HEK293 (cell line): ENCODE results near the gene ADAMTS19.

Experiments
- HOXA7 ChIP-seq: sonication (generic); formaldehyde crosslinking; IDR thresholded peaks from 2 replicates; pipeline ENCODE4 v1.8.1; 2022; ENCODE audit warnings: missing genetic modification reagents, borderline replicate concordance
- SP2 ChIP-seq: fragments of 450-650 bp; formaldehyde crosslinking; IDR thresholded peaks from 2 replicates; pipeline ENCODE4 v1.5.1; 2016; ENCODE audit warnings: missing biosample characterization, missing genetic modification characterization
- YY2 ChIP-seq: fragments of 450-650 bp; formaldehyde crosslinking; IDR thresholded peaks from 2 replicates; pipeline ENCODE4 v1.5.1; 2016; ENCODE audit warnings: missing biosample characterization, missing genetic modification characterization
- ZBTB21 ChIP-seq: fragments of 450-650 bp; formaldehyde crosslinking; IDR thresholded peaks from 2 replicates; pipeline ENCODE4 v1.5.1; 2017; ENCODE audit warnings: missing biosample characterization, missing genetic modification characterization
- ZEB2 ChIP-seq: fragments of 450-650 bp; formaldehyde crosslinking; IDR thresholded peaks from 2 replicates; pipeline ENCODE4 v1.5.1; 2016; ENCODE audit warnings: missing biosample characterization, missing genetic modification characterization
- ZFHX2 ChIP-seq: fragments of 450-650 bp; formaldehyde crosslinking; conservative IDR thresholded peaks from 2 replicates; pipeline ENCODE4 v1.5.1; 2016; ENCODE audit warnings: missing biosample characterization, missing genetic modification characterization
- ZNF112 ChIP-seq: fragments of 450-650 bp; formaldehyde crosslinking; IDR thresholded peaks from 2 replicates; pipeline ENCODE4 v1.5.0; 2017; ENCODE audit warnings: missing biosample characterization, missing genetic modification characterization
- ZNF155 ChIP-seq: fragments of 450-650 bp; formaldehyde crosslinking; IDR thresholded peaks from 2 replicates; pipeline ENCODE4 v1.5.1; 2016; ENCODE audit warnings: missing biosample characterization, missing genetic modification characterization
- ZNF169 ChIP-seq: fragments of 450-650 bp; formaldehyde crosslinking; IDR thresholded peaks from 2 replicates; pipeline ENCODE4 v1.5.1; 2016; ENCODE audit warnings: missing biosample characterization, missing genetic modification characterization
- ZNF174 ChIP-seq: fragments of 450-650 bp; formaldehyde crosslinking; IDR thresholded peaks from 2 replicates; pipeline ENCODE4 v1.5.0; 2017; ENCODE audit warnings: missing biosample characterization, mild to moderate bottlenecking, missing genetic modification characterization
- ZNF274 ChIP-seq, 2 experiments: fragments of 200-500 bp in 1 of 2; fragments of 450-650 bp in 1 of 2; sonication (Bioruptor generic) in 1 of 2; formaldehyde crosslinking in 1 of 2; IDR thresholded peaks; 2 replicates each; pipeline versions ENCODE4 v1.5.1 to v1.6.1; 2014 to 2016; ENCODE audit warnings: borderline replicate concordance in 1 of 2, inconsistent platforms in 1 of 2, low read length in 1 of 2, missing biosample characterization in 1 of 2, missing genetic modification characterization in 1 of 2
- ZNF350 ChIP-seq: fragments of 450-650 bp; formaldehyde crosslinking; IDR thresholded peaks from 2 replicates; pipeline ENCODE4 v1.5.0; 2017; ENCODE audit warnings: missing biosample characterization, mild to moderate bottlenecking, missing genetic modification characterization
- ZNF391 ChIP-seq: fragments of 450-650 bp; formaldehyde crosslinking; IDR thresholded peaks from 2 replicates; pipeline ENCODE4 v1.5.1; 2016; ENCODE audit warnings: low read depth, missing biosample characterization, missing genetic modification characterization, borderline replicate concordance
- ZNF555 ChIP-seq: fragments of 450-650 bp; formaldehyde crosslinking; conservative IDR thresholded peaks from 2 replicates; pipeline ENCODE4 v1.5.1; 2017; ENCODE audit warnings: missing biosample characterization, mild to moderate bottlenecking, missing genetic modification characterization, inconsistent platforms
- ZNF623 ChIP-seq: fragments of 450-650 bp; formaldehyde crosslinking; IDR thresholded peaks from 2 replicates; pipeline ENCODE4 v1.5.1; 2016; ENCODE audit warnings: missing biosample characterization, missing genetic modification characterization
- ZNF777 ChIP-seq: fragments of 450-650 bp; formaldehyde crosslinking; IDR thresholded peaks from 2 replicates; pipeline ENCODE4 v1.5.1; 2017; ENCODE audit warnings: missing biosample characterization, missing genetic modification characterization, borderline replicate concordance
- TF ChIP-seq, protein P1 (sequence below): fragments of 450-650 bp; IDR thresholded peaks from 2 replicates; pipeline ENCODE4 v1.5.1; 2018; ENCODE audit warnings: missing biosample characterization, mild to moderate bottlenecking, missing genetic modification characterization
- TF ChIP-seq, protein P2 (sequence below): fragments of 450-650 bp; formaldehyde crosslinking; IDR thresholded peaks from 2 replicates; pipeline ENCODE4 v1.5.1; 2016; ENCODE audit warnings: missing biosample characterization, missing genetic modification characterization
- TF ChIP-seq, protein P3 (sequence below): fragments of 450-650 bp; formaldehyde crosslinking; IDR thresholded peaks from 2 replicates; pipeline ENCODE4 v1.5.1; 2016; ENCODE audit warnings: missing biosample characterization, missing genetic modification characterization
- TF ChIP-seq, protein P4 (sequence below): fragments of 450-650 bp; formaldehyde crosslinking; IDR thresholded peaks from 2 replicates; pipeline ENCODE4 v1.5.1; 2017; ENCODE audit warnings: missing biosample characterization, missing genetic modification characterization
- TF ChIP-seq, protein P5 (sequence below): fragments of 450-650 bp; formaldehyde crosslinking; IDR thresholded peaks from 2 replicates; pipeline ENCODE4 v1.5.1; 2016; ENCODE audit warnings: missing biosample characterization, missing genetic modification characterization
- TF ChIP-seq, protein P6 (sequence below): fragments of 450-650 bp; formaldehyde crosslinking; IDR thresholded peaks from 2 replicates; pipeline ENCODE4 v1.5.1; 2016; ENCODE audit warnings: missing biosample characterization, missing genetic modification characterization
- TF ChIP-seq, protein P7 (sequence below): fragments of 450-650 bp; formaldehyde crosslinking; IDR thresholded peaks from 2 replicates; pipeline ENCODE4 v1.5.1; 2016; ENCODE audit warnings: missing biosample characterization, missing genetic modification characterization

ADAMTS19 gene

DNA sequence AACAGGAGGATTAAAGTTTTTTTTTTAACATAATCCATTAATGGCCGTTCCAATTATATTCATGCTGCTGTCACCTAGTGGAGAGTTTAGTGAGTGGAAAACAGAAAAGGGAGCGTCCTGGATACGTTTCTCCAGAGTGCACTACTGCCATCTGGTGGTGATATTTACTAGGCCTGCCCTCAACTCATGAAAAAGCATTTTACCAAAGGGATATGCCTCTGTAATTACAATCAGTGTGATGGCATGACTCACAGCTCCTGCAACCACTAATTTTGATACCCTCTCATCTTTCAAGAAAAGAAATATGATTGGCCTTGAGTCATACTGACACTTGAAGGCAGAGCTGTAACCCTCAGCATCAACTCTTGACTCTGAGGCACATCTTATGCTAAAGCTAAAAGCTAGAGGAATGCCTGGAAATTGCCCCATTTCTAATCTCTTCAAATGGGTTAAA lies 307.9 kb downstream of the ADAMTS19 start (continued):
- TF ChIP-seq, protein P1, sequence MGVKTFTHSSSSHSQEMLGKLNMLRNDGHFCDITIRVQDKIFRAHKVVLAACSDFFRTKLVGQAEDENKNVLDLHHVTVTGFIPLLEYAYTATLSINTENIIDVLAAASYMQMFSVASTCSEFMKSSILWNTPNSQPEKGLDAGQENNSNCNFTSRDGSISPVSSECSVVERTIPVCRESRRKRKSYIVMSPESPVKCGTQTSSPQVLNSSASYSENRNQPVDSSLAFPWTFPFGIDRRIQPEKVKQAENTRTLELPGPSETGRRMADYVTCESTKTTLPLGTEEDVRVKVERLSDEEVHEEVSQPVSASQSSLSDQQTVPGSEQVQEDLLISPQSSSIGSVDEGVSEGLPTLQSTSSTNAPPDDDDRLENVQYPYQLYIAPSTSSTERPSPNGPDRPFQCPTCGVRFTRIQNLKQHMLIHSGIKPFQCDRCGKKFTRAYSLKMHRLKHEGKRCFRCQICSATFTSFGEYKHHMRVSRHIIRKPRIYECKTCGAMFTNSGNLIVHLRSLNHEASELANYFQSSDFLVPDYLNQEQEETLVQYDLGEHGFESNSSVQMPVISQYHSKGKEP (tag by site-specific recombination), result no peak
- TF ChIP-seq ZFHX2 (tag by site-specific recombination), result no peak
- TF ChIP-seq ZBTB21 (tag by site-specific recombination), result 0 out of 2 replicates have a peak, but pooled peaks have one; percentile 22
- no peak for TF ChIP-seq ZNF777 (tag by site-specific recombination)
- TF ChIP-seq HOXA7 (CRISPR knock-in tag), result no peak
- TF ChIP-seq, protein P2, sequence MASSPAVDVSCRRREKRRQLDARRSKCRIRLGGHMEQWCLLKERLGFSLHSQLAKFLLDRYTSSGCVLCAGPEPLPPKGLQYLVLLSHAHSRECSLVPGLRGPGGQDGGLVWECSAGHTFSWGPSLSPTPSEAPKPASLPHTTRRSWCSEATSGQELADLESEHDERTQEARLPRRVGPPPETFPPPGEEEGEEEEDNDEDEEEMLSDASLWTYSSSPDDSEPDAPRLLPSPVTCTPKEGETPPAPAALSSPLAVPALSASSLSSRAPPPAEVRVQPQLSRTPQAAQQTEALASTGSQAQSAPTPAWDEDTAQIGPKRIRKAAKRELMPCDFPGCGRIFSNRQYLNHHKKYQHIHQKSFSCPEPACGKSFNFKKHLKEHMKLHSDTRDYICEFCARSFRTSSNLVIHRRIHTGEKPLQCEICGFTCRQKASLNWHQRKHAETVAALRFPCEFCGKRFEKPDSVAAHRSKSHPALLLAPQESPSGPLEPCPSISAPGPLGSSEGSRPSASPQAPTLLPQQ (tag by site-specific recombination), result peak; percentile 27; the same call in 1 of the 2 replicates
- peak; percentile 73 for TF ChIP-seq ZEB2
- no peak for TF ChIP-seq ZNF274 (IDR thresholded peaks at IDR 0.05; ENCODE audit: low read length)
- TF ChIP-seq ZNF274 (tag by site-specific recombination; IDR thresholded peaks at IDR 0.05; ENCODE audit: borderline replicate concordance), result no peak
- TF ChIP-seq, protein P3, sequence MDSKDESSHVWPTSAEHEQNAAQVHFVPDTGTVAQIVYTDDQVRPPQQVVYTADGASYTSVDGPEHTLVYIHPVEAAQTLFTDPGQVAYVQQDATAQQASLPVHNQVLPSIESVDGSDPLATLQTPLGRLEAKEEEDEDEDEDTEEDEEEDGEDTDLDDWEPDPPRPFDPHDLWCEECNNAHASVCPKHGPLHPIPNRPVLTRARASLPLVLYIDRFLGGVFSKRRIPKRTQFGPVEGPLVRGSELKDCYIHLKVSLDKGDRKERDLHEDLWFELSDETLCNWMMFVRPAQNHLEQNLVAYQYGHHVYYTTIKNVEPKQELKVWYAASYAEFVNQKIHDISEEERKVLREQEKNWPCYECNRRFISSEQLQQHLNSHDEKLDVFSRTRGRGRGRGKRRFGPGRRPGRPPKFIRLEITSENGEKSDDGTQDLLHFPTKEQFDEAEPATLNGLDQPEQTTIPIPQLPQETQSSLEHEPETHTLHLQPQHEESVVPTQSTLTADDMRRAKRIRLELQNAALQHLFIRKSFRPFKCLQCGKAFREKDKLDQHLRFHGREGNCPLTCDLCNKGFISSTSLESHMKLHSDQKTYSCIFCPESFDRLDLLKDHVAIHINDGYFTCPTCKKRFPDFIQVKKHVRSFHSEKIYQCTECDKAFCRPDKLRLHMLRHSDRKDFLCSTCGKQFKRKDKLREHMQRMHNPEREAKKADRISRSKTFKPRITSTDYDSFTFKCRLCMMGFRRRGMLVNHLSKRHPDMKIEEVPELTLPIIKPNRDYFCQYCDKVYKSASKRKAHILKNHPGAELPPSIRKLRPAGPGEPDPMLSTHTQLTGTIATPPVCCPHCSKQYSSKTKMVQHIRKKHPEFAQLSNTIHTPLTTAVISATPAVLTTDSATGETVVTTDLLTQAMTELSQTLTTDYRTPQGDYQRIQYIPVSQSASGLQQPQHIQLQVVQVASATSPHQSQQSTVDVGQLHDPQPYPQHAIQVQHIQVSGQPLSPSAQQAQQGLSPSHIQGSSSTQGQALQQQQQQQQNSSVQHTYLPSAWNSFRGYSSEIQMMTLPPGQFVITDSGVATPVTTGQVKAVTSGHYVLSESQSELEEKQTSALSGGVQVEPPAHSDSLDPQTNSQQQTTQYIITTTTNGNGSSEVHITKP (tag by site-specific recombination), result 0 out of 2 replicates have a peak, but pooled peaks have one; percentile 11
- no peak for TF ChIP-seq ZNF350 (tag by site-specific recombination)
- no peak for TF ChIP-seq ZNF391 (tag by site-specific recombination)
- TF ChIP-seq ZNF623 (tag by site-specific recombination), result no peak
- TF ChIP-seq, protein P4, sequence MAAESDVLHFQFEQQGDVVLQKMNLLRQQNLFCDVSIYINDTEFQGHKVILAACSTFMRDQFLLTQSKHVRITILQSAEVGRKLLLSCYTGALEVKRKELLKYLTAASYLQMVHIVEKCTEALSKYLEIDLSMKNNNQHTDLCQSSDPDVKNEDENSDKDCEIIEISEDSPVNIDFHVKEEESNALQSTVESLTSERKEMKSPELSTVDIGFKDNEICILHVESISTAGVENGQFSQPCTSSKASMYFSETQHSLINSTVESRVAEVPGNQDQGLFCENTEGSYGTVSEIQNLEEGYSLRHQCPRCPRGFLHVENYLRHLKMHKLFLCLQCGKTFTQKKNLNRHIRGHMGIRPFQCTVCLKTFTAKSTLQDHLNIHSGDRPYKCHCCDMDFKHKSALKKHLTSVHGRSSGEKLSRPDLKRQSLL, result no peak
- TF ChIP-seq ZNF169 (tag by site-specific recombination), result no peak
- TF ChIP-seq, protein P5, sequence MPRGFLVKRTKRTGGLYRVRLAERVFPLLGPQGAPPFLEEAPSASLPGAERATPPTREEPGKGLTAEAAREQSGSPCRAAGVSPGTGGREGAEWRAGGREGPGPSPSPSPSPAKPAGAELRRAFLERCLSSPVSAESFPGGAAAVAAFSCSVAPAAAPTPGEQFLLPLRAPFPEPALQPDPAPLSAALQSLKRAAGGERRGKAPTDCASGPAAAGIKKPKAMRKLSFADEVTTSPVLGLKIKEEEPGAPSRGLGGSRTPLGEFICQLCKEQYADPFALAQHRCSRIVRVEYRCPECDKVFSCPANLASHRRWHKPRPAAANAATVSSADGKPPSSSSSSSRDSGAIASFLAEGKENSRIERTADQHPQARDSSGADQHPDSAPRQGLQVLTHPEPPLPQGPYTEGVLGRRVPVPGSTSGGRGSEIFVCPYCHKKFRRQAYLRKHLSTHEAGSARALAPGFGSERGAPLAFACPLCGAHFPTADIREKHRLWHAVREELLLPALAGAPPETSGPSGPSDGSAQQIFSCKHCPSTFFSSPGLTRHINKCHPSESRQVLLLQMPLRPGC, result no peak; the same call in 1 of the 2 replicates
- no peak for TF ChIP-seq YY2
- TF ChIP-seq, protein P6, sequence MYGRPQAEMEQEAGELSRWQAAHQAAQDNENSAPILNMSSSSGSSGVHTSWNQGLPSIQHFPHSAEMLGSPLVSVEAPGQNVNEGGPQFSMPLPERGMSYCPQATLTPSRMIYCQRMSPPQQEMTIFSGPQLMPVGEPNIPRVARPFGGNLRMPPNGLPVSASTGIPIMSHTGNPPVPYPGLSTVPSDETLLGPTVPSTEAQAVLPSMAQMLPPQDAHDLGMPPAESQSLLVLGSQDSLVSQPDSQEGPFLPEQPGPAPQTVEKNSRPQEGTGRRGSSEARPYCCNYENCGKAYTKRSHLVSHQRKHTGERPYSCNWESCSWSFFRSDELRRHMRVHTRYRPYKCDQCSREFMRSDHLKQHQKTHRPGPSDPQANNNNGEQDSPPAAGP, result no peak
- TF ChIP-seq, protein P7, sequence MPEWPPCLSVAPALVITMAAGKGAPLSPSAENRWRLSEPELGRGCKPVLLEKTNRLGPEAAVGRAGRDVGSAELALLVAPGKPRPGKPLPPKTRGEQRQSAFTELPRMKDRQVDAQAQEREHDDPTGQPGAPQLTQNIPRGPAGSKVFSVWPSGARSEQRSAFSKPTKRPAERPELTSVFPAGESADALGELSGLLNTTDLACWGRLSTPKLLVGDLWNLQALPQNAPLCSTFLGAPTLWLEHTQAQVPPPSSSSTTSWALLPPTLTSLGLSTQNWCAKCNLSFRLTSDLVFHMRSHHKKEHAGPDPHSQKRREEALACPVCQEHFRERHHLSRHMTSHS (tag by site-specific recombination), result no peak
- TF ChIP-seq ZNF155 (tag by site-specific recombination), result no peak
- TF ChIP-seq ZNF174, result no peak
- no peak for TF ChIP-seq ZNF555
- no peak for TF ChIP-seq SP2 (tag by site-specific recombination)
- TF ChIP-seq ZNF112 (tag by site-specific recombination), result no peak
